Measurements from ENCODE around the gene FRMD6.

- TF ChIP-seq EP300 (IDR thresholded peaks at IDR 0.05) (no peak), POLR2A (IDR thresholded peaks at IDR 0.05; ENCODE audit: low read depth) (no peak), POLR2AphosphoS5 (IDR thresholded peaks at IDR 0.05) (no peak), CTCF (IDR thresholded peaks at IDR 0.05) (no peak)
Observed at GRCh38 chr14:51661504-51661903, 9.8 kb downstream of the FRMD6 start.

Measured in esophagus muscularis mucosa (tissue), 4 donors.